ENCODE data around the gene FFAR3. TPM values are rescaled to one million over a fixed set of nuclear protein-coding genes. Genes with fewer than 3 reads are reported as not detected.

The FFAR3 gene
- total RNA-seq, 1 experiment from 2014 or later: 0.15 TPM

- ChIA-PET CTCF (no interaction called here), POLR2A (ENCODE audit: low non-redundant PET) (no interaction called here)
- intact Hi-C loops (cut with micrococcal nuclease; ENCODE audit: unreplicated experiment): no loop called here
- Histone ChIP-seq H3K9me3 (ENCODE audit: low read depth, low read length, poor library complexity, severe bottlenecking) (no peaks in the 10 kb centered on the region), H3K36me3 (ENCODE audit: insufficient read depth, low read length, poor library complexity, severe bottlenecking) (no peaks in the 10 kb centered on the region), H3K27me3 (replicated peaks; ENCODE audit: insufficient read depth, low read depth, low read length, poor library complexity) (peaks cover 4% of the 10 kb centered on the region), H3K4me1 (ENCODE audit: insufficient read depth, low read length, poor library complexity, severe bottlenecking) (no peaks in the 10 kb centered on the region), H3K4me3 (ENCODE audit: low read depth, low read length, poor library complexity, severe bottlenecking) (no peak overlapping the region), H3K27ac (ENCODE audit: low read depth, low read length, poor library complexity, severe bottlenecking) (no peak overlapping the region)
- BruUV-seq (replicated peaks): no TSS peak
- TF ChIP-seq CTCF (conservative IDR thresholded peaks at IDR 0.05; ENCODE audit: low read depth, low read length): no peak
- no peak for TF ChIP-seq EZH2 (IDR thresholded peaks at IDR 0.05; ENCODE audit: borderline replicate concordance, low read depth, low read length, poor library complexity, severe bottlenecking)
- no peak for DNase-seq (ENCODE audit: low spot score)
Measured at GRCh38 chr19:35337097-35337983, 20.9 kb upstream of the FFAR3 start.

DNA sequence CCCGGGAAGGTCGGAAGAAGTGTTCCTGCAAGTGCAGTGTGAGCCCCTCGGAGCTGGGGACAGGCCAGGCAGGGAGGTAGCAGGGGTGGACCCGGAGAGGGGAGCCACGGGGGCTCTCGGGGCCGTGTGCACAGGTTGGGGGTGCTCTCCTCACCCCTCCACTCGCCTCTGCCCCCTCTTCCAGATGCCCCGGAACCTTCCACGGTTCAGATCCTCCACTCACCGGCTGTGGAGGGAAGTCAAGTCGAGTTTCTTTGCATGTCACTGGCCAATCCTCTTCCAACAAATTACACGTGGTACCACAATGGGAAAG, 20.3 kb upstream of the FFAR3 start:
- Histone ChIP-seq H3K4me1 (ENCODE audit: insufficient read depth, low read length, poor library complexity, severe bottlenecking) (no peaks in the 10 kb centered on the region), H3K27me3 (replicated peaks; ENCODE audit: insufficient read depth, low read depth, low read length, poor library complexity) (no peaks in the 10 kb centered on the region), H3K36me3 (ENCODE audit: insufficient read depth, low read length, poor library complexity, severe bottlenecking) (no peaks in the 10 kb centered on the region), H3K9me3 (ENCODE audit: low read depth, low read length, poor library complexity, severe bottlenecking) (no peaks in the 10 kb centered on the region), H3K4me3 (ENCODE audit: low read depth, low read length, poor library complexity, severe bottlenecking) (no peak overlapping the region), H3K27ac (ENCODE audit: low read depth, low read length, poor library complexity, severe bottlenecking) (no peak overlapping the region)
- ChIA-PET POLR2A (ENCODE audit: low non-redundant PET) (no interaction called here), CTCF (no interaction called here)
- TF ChIP-seq CTCF (conservative IDR thresholded peaks at IDR 0.05; ENCODE audit: low read depth, low read length): no peak
- no peak for TF ChIP-seq EZH2 (IDR thresholded peaks at IDR 0.05; ENCODE audit: borderline replicate concordance, low read depth, low read length, poor library complexity, severe bottlenecking)
- intact Hi-C loops (cut with micrococcal nuclease; ENCODE audit: unreplicated experiment): no loop called here
- DNase-seq (ENCODE audit: low spot score): no peak
- no TSS peak for BruUV-seq (replicated peaks)

DNA sequence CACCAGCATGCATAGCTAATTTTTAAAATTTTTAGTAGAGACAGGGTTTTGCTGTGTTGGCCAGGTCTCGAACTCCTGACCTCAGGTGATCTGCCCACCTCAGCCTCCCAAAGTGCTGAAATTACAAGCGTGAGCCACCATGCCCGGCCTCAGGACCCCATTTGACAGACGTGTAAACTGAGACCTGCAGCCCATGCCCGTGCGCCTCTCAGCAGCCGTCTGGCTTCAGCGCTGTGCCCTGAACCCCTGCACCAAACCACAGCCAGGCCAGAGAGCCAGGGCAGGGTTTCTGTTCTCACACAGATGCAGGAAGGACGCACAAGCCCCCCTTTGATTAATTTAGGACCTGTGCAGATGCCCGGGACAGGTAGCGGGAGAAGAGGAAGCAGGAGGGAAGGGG, 17.8 kb upstream of the FFAR3 start:
- DNase-seq (ENCODE audit: low spot score): no peak
- Histone ChIP-seq H3K27me3 (replicated peaks; ENCODE audit: insufficient read depth, low read depth, low read length, poor library complexity) (no peaks in the 10 kb centered on the region), H3K36me3 (ENCODE audit: insufficient read depth, low read length, poor library complexity, severe bottlenecking) (no peaks in the 10 kb centered on the region), H3K4me1 (ENCODE audit: insufficient read depth, low read length, poor library complexity, severe bottlenecking) (no peaks in the 10 kb centered on the region), H3K4me3 (ENCODE audit: low read depth, low read length, poor library complexity, severe bottlenecking) (no peak overlapping the region), H3K27ac (ENCODE audit: low read depth, low read length, poor library complexity, severe bottlenecking) (no peak overlapping the region), H3K9me3 (ENCODE audit: low read depth, low read length, poor library complexity, severe bottlenecking) (no peaks in the 10 kb centered on the region)
- BruUV-seq (replicated peaks): no TSS peak
- ChIA-PET POLR2A (ENCODE audit: low non-redundant PET) (no interaction called here), CTCF (no interaction called here)
- no peak for TF ChIP-seq EZH2 (IDR thresholded peaks at IDR 0.05; ENCODE audit: borderline replicate concordance, low read depth, low read length, poor library complexity, severe bottlenecking)
- no peak for TF ChIP-seq CTCF (conservative IDR thresholded peaks at IDR 0.05; ENCODE audit: low read depth, low read length)
- intact Hi-C loops (cut with micrococcal nuclease; ENCODE audit: unreplicated experiment): no loop called here
